ENCODE measurements around the gene CPT1A. TPM values are rescaled to one million over a fixed set of nuclear protein-coding genes. Genes with fewer than 3 reads are reported as not detected.

The CPT1A gene
- total and polyA plus RNA-seq, 9 donors, result 25.3 to 87.1 (median 44.3) TPM

- Histone ChIP-seq H3K27ac (no peak overlapping the region), H3K27me3 (no peaks in the 10 kb centered on the region), H3K9me3 (no peaks in the 10 kb centered on the region), H3K4me1 (ENCODE audit: insufficient read depth) (peaks cover 3% of the 10 kb centered on the region), H3K36me3 (no peaks in the 10 kb centered on the region), H3K4me3 (no peak overlapping the region)
- DNase-seq, result no peak
- 90 to 95% (median 93%) methylated on average over 26 of the region's 26 CpGs for WGBS, 3 donors
- TF ChIP-seq EP300 (IDR thresholded peaks at IDR 0.05) (no peak), POLR2A (IDR thresholded peaks at IDR 0.05) (no peak), CTCF (IDR thresholded peaks at IDR 0.05) (no peak)
- intact Hi-C loops (cut with DNase I), result no loop called here
These were observed 59.0 kb downstream of the CPT1A start for GRCh38 chr11:68782711-68783110.

GRCh38 chr11:68780829-68781228 is 60.9 kb downstream of the CPT1A start:
- Histone ChIP-seq H3K27ac (no peak overlapping the region), H3K9me3 (no peaks in the 10 kb centered on the region), H3K4me1 (ENCODE audit: insufficient read depth) (peaks cover 4% of the 10 kb centered on the region), H3K36me3 (no peaks in the 10 kb centered on the region), H3K27me3 (no peaks in the 10 kb centered on the region), H3K4me3 (no peak overlapping the region)
- intact Hi-C loops (cut with DNase I), result no loop called here
- no peak for TF ChIP-seq EP300 (IDR thresholded peaks at IDR 0.05)
- TF ChIP-seq CTCF (IDR thresholded peaks at IDR 0.05), result no peak
- no peak for TF ChIP-seq POLR2A (IDR thresholded peaks at IDR 0.05)
- DNase-seq, result no peak
- 69 to 72% (median 71%) methylated on average over 4 of the region's 4 CpGs for WGBS, 3 donors

GRCh38 chr11:68778205-68778604 is 63.5 kb downstream of the CPT1A start:
- Histone ChIP-seq H3K4me3 (no peak overlapping the region), H3K27me3 (no peaks in the 10 kb centered on the region), H3K9me3 (no peaks in the 10 kb centered on the region), H3K27ac (peak overlapping the region in 1 of 2 donors; percentile 42), H3K4me1 (ENCODE audit: insufficient read depth) (peaks cover 4% of the 10 kb centered on the region), H3K36me3 (no peaks in the 10 kb centered on the region)
- peak in 4 of 5 donors; percentile 15 to 52 (median 41) for DNase-seq
- TF ChIP-seq EP300 (IDR thresholded peaks at IDR 0.05) (no peak), CTCF (IDR thresholded peaks at IDR 0.05) (no peak), POLR2A (IDR thresholded peaks at IDR 0.05) (no peak)
- 16 to 51% (median 31%) methylated on average over 7 of the region's 7 CpGs for WGBS, 3 donors
- intact Hi-C loops (cut with DNase I), result no loop called here

GRCh38 chr11:68776442-68777235 is 65.1 kb downstream of the CPT1A start:
- Histone ChIP-seq H3K36me3 (no peaks in the 10 kb centered on the region), H3K9me3 (no peaks in the 10 kb centered on the region), H3K4me1 (ENCODE audit: insufficient read depth) (peaks cover 4% of the 10 kb centered on the region), H3K4me3 (no peak overlapping the region), H3K27me3 (no peaks in the 10 kb centered on the region), H3K27ac (no peak overlapping the region)
- DNase-seq, result no peak
- WGBS, 3 donors, result 89 to 93% (median 90%) methylated on average over 20 of the region's 20 CpGs
- TF ChIP-seq EP300 (IDR thresholded peaks at IDR 0.05) (no peak), CTCF (IDR thresholded peaks at IDR 0.05) (no peak), POLR2A (IDR thresholded peaks at IDR 0.05) (no peak)
- intact Hi-C loops (cut with DNase I), result no loop called here

Measured in ovary (tissue), 9 donors.